HepG2 (cell line): ENCODE results near the gene FAAP100. TPM values are rescaled to one million over a fixed set of nuclear protein-coding genes. Genes with fewer than 3 reads are reported as not detected.

Source experiments
- AGO2 ChIP-seq: fragments of 200-400 bp; formaldehyde crosslinking; optimal IDR thresholded peaks from 2 replicates; pipeline ENCODE3; 2017; ENCODE audit warnings: mild to moderate bottlenecking, low read depth, low read length, moderate library complexity
- AHDC1 ChIP-seq: sonication (generic); formaldehyde crosslinking; IDR thresholded peaks from 2 replicates; pipeline ENCODE4 v1.5.1; 2020; ENCODE audit warnings: mild to moderate bottlenecking, missing genetic modification reagents, borderline replicate concordance
- CC2D1A ChIP-seq: sonication (generic); formaldehyde crosslinking; IDR thresholded peaks from 2 replicates; pipeline ENCODE4 v1.8.1; 2023; ENCODE audit warnings: mild to moderate bottlenecking, missing genetic modification reagents
- CERS6 ChIP-seq: sonication (generic); formaldehyde crosslinking; IDR thresholded peaks from 2 replicates; pipeline ENCODE4 v1.5.0; 2020; ENCODE audit warnings: missing genetic modification reagents
- HMGA1 ChIP-seq: sonication (generic); formaldehyde crosslinking; conservative IDR thresholded peaks from 2 replicates; pipeline ENCODE4 v1.4.0; 2020; ENCODE audit warnings: missing genetic modification reagents
- HNRNPLL ChIP-seq: fragments of 200-400 bp; formaldehyde crosslinking; IDR thresholded peaks from 2 replicates; pipeline ENCODE4 v1.6.1; 2017; ENCODE audit warnings: mild to moderate bottlenecking, low read depth, low read length; ENCODE audit not compliant: poor library complexity, severe bottlenecking
- IKZF4 ChIP-seq: sonication (generic); formaldehyde crosslinking; IDR thresholded peaks from 2 replicates; pipeline ENCODE4 v1.5.1; 2020; ENCODE audit warnings: borderline replicate concordance, mild to moderate bottlenecking, low read depth, missing genetic modification reagents; ENCODE audit errors: not compliant biosample characterization
- NR2F6 ChIP-seq, 2 experiments: IDR thresholded peaks; 2 replicates each; pipeline ENCODE4 v1.6.1; 2016; ENCODE audit warnings: antibody characterized with exemption in 1 of 2, mild to moderate bottlenecking in 1 of 2
- SIX1 ChIP-seq: sonication (generic); formaldehyde crosslinking; IDR thresholded peaks from 2 replicates; pipeline ENCODE4 v1.4.0; 2020; ENCODE audit warnings: missing genetic modification reagents, borderline replicate concordance
- SUZ12 ChIP-seq: fragments of 150-350 bp; IDR thresholded peaks from 2 replicates; pipeline ENCODE4 v1.6.1; 2014; ENCODE audit warnings: low read depth, low read length
- ZEB1 ChIP-seq: IDR thresholded peaks from 2 replicates; pipeline ENCODE4 v1.6.1; 2012; ENCODE audit warnings: mild to moderate bottlenecking, low read depth, inconsistent platforms; ENCODE audit not compliant: insufficient replicate concordance
- ZGPAT ChIP-seq: IDR thresholded peaks from 2 replicates; pipeline ENCODE4 v1.6.1; 2016; ENCODE audit warnings: mild to moderate bottlenecking
- ZMYM3 ChIP-seq: sonication (generic); formaldehyde crosslinking; IDR thresholded peaks from 2 replicates; pipeline ENCODE4 v1.5.1; 2020; ENCODE audit warnings: mild to moderate bottlenecking, missing genetic modification reagents
- ZNF292 ChIP-seq: sonication (generic); formaldehyde crosslinking; IDR thresholded peaks from 2 replicates; pipeline ENCODE4 v1.8.1; 2022; ENCODE audit warnings: mild to moderate bottlenecking, low read depth, missing genetic modification reagents, borderline replicate concordance
- ZNF30 ChIP-seq: sonication (generic); formaldehyde crosslinking; IDR thresholded peaks from 2 replicates; pipeline ENCODE4 v1.5.0; 2020; ENCODE audit warnings: mild to moderate bottlenecking, missing genetic modification reagents
- polyA plus RNA-seq, 8 experiments: library from polyadenylated mRNA; depleted of rRNA in 3 of 8; stranded (reverse) in 7 of 8; unstranded in 1 of 8; fragments of >200 nt; fragmentation: Illumina TruSeq in 4 of 8; extraction: Trizol in 4 of 8; gene quantifications; 2 replicates each; pipeline versions ENCODE4 v1.2.1 to v1.2.3, GENCODE V29; 2011 to 2016; ENCODE audit warnings: low read depth in 4 of 8, missing spikeins in 1 of 8, mixed read lengths in 1 of 8; ENCODE audit not compliant: insufficient read depth in 1 of 8
- total RNA-seq, 5 experiments: library from RNA; depleted of rRNA; stranded (reverse); fragments of >200 nt; fragmentation: Illumina TruSeq; extraction: Trizol; gene quantifications; 2 replicates each; pipeline ENCODE4 v1.2.3, GENCODE V29; 2016; ENCODE audit warnings: low read depth in 1 of 5
- TF ChIP-seq, protein P1 (sequence below): sonication (generic); formaldehyde crosslinking; IDR thresholded peaks from 2 replicates; pipeline ENCODE4 v1.9.0; 2022; ENCODE audit warnings: low read depth, missing genetic modification reagents
- TF ChIP-seq, protein P2 (sequence below): sonication (generic); formaldehyde crosslinking; IDR thresholded peaks from 2 replicates; pipeline ENCODE4 v1.4.0; 2020; ENCODE audit warnings: missing genetic modification reagents

The FAAP100 gene
- total and polyA plus RNA-seq, 2 of the 13 experiments (the other 11 are each of a cell fraction or from before 2014, with no cell fraction given): 7.6 to 20.8 TPM

DNA sequence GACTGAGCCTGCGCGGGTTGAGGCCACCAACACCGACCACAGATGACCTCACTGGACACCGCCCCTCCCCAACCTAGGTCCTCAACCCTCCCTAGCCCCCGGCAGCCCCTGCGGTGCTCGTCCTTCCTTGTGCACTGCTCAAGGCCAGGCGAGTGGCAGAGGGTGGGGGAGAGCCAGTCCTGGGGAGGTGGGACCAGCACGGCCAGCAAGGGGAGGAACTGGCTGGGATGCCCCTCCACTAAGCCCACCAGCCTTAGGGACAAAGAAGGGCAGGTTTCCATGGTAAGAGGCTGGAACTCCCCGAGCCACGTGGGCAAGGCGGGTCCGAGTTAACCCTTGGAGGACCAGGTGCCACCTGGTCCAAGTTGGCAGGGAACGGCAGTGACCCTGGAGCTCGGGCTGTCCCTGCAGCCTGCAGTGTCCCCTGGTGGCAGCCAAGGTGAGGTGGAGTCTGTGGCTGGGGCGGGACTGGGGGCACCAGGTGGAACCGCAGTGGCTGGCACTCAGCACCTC is 14.8 kb downstream of the FAAP100 start (continued):
- TF ChIP-seq ZGPAT (CRISPR knock-in tag) (0 out of 2 replicates have a peak, but pooled peaks have one; percentile 18), CERS6 (CRISPR knock-in tag) (no peak), HMGA1 (CRISPR knock-in tag) (no peak), ZMYM3 (no peak), IKZF4 (CRISPR knock-in tag) (no peak), SIX1 (CRISPR knock-in tag) (no peak), ZNF292 (CRISPR knock-in tag) (no peak), HNRNPLL (peak; percentile 35), AGO2 (peak; percentile 51), SUZ12 (no peak), NR2F6 (IDR thresholded peaks at IDR 0.05) (no peak), NR2F6 (CRISPR knock-in tag; IDR thresholded peaks at IDR 0.05) (0 out of 2 replicates have a peak, but pooled peaks have one; percentile 33), ZNF30 (no peak), ZEB1 (no peak), AHDC1 (CRISPR knock-in tag) (no peak), CC2D1A (no peak)
- TF ChIP-seq, protein P1, sequence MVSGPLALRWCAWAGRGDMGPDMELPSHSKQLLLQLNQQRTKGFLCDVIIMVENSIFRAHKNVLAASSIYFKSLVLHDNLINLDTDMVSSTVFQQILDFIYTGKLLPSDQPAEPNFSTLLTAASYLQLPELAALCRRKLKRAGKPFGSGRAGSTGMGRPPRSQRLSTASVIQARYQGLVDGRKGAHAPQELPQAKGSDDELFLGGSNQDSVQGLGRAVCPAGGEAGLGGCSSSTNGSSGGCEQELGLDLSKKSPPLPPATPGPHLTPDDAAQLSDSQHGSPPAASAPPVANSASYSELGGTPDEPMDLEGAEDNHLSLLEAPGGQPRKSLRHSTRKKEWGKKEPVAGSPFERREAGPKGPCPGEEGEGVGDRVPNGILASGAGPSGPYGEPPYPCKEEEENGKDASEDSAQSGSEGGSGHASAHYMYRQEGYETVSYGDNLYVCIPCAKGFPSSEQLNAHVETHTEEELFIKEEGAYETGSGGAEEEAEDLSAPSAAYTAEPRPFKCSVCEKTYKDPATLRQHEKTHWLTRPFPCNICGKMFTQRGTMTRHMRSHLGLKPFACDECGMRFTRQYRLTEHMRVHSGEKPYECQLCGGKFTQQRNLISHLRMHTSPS (CRISPR knock-in tag): 0 out of 2 replicates have a peak, but pooled peaks have one; percentile 62
- TF ChIP-seq, protein P2, sequence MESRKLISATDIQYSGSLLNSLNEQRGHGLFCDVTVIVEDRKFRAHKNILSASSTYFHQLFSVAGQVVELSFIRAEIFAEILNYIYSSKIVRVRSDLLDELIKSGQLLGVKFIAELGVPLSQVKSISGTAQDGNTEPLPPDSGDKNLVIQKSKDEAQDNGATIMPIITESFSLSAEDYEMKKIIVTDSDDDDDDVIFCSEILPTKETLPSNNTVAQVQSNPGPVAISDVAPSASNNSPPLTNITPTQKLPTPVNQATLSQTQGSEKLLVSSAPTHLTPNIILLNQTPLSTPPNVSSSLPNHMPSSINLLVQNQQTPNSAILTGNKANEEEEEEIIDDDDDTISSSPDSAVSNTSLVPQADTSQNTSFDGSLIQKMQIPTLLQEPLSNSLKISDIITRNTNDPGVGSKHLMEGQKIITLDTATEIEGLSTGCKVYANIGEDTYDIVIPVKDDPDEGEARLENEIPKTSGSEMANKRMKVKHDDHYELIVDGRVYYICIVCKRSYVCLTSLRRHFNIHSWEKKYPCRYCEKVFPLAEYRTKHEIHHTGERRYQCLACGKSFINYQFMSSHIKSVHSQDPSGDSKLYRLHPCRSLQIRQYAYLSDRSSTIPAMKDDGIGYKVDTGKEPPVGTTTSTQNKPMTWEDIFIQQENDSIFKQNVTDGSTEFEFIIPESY (CRISPR knock-in tag): peak; percentile 53; the same call in 1 of the 2 replicates
